GM12878 (cell line): ENCODE measurements around the gene PDGFC. TPM values are rescaled to one million over a fixed set of nuclear protein-coding genes. Genes with fewer than 3 reads are reported as not detected.

Experiments
- ATAC-seq: fragments of 200-7000 bp; cut with Tn5 transposase; 3 replicates; pipeline ENCODE4 v1.9.1; 2020; ENCODE audit warnings: mild to moderate bottlenecking, moderate library complexity
- BruUV-seq: library from RNA; stranded (reverse); fragments of 400-500 nt; replicated peaks from 2 replicates; lab custom pipeline; 2021; lab: Mats Ljungman, UMichigan
- CTCF ChIA-PET: fragments of 300-600 bp; sonication (Branson Sonifier 250); formaldehyde crosslinking; extraction: SDS; loops from one replicate; lab custom pipeline; 2021; ENCODE audit warnings: inconsistent platforms; lab: Yijun Ruan, JAX
- POLR2A ChIA-PET: fragments of 350-600 bp; formaldehyde crosslinking; extraction: SDS; loops from one replicate; lab custom pipeline; 2021; ENCODE audit warnings: inconsistent platforms; lab: Charles Lee
- RAD21 ChIA-PET: fragments of 300-600 bp; sonication (Branson Sonifier 250); formaldehyde crosslinking; loops from one replicate; lab custom pipeline; 2023; ENCODE audit warnings: antibody characterized with exemption; ENCODE audit not compliant: unreplicated experiment; lab: Charles Lee
- SMC1A ChIA-PET: fragments of 300-600 bp; sonication (Branson Sonifier 250); formaldehyde crosslinking; loops from one replicate; lab custom pipeline; 2023; ENCODE audit not compliant: unreplicated experiment, uncharacterized antibody; lab: Charles Lee
- DNase-seq: peaks from one replicate; pipeline ENCODE4 v3.0.0-alpha.2; 2011; ENCODE audit warnings: low read depth, low spot score
- FAIRE-seq: peaks from 3 replicates; lab custom pipeline; 2011; peaks lifted over from hg19 to GRCh38; lab: Jason Lieb, UNC
- H2AFZ ChIP-seq: 2 replicates; pipeline ENCODE4 v1.6.0; 2011; ENCODE audit warnings: low read depth, low read length, control low read depth; ENCODE audit not compliant: control insufficient read depth
- H3K27ac ChIP-seq: 2 replicates; pipeline ENCODE4 v1.5.1; 2011; ENCODE audit warnings: control low read depth; ENCODE audit not compliant: control insufficient read depth, insufficient read depth
- H3K27me3 ChIP-seq, 2 experiments: replicated peaks in 1 of 2; 2 replicates each; pipeline versions ENCODE4 v1.6.0 to v1.6.1; 2011; ENCODE audit warnings: low read length in 1 of 2; ENCODE audit not compliant: control insufficient read depth in 2 of 2, insufficient read depth in 2 of 2
- H3K36me3 ChIP-seq, 2 experiments: 2 replicates each; pipeline ENCODE4 v1.5.1; 2011; ENCODE audit warnings: low read length in 1 of 2; ENCODE audit not compliant: control insufficient read depth in 2 of 2, insufficient read depth in 2 of 2
- H3K4me1 ChIP-seq: 2 replicates; pipeline ENCODE4 v1.6.1; 2011; ENCODE audit warnings: mild to moderate bottlenecking, low read length, moderate library complexity, mixed read lengths; ENCODE audit not compliant: control insufficient read depth, insufficient read depth
- H3K4me2 ChIP-seq: 2 replicates; pipeline ENCODE4 v1.6.0; 2011; ENCODE audit warnings: control low read depth; ENCODE audit not compliant: control insufficient read depth, insufficient read depth
- H3K4me3 ChIP-seq: fragments of 200-600 bp; sonication (generic); 2 replicates; pipeline ENCODE4 v1.5.1; 2016
- H3K79me2 ChIP-seq: 2 replicates; pipeline ENCODE4 v1.6.0; 2011; ENCODE audit warnings: low read length; ENCODE audit not compliant: control insufficient read depth, insufficient read depth
- H3K9ac ChIP-seq: 2 replicates; pipeline ENCODE4 v1.8.0; 2011; ENCODE audit warnings: low read length, control low read depth, mixed read lengths; ENCODE audit not compliant: control insufficient read depth, insufficient read depth
- H3K9me3 ChIP-seq: replicated peaks from 3 replicates; pipeline ENCODE4 v1.5.1; 2011; ENCODE audit warnings: mild to moderate bottlenecking, low read length; ENCODE audit not compliant: control insufficient read depth, insufficient read depth
- H4K20me1 ChIP-seq: 2 replicates; pipeline ENCODE4 v1.6.0; 2011; ENCODE audit not compliant: control insufficient read depth, insufficient read depth
- BCL11A ChIP-seq: IDR thresholded peaks from 2 replicates; pipeline ENCODE4 v1.6.1; 2011; ENCODE audit warnings: low read depth, low read length
- BCL3 ChIP-seq: IDR thresholded peaks from 2 replicates; pipeline ENCODE4 v1.6.1; 2011; ENCODE audit warnings: borderline replicate concordance, low read depth, mild to moderate bottlenecking, moderate library complexity, low read length; ENCODE audit not compliant: insufficient read depth, poor library complexity, severe bottlenecking
- BRCA1 ChIP-seq: IDR thresholded peaks from 2 replicates; pipeline ENCODE4 v1.6.1; 2011; ENCODE audit warnings: low read depth, low read length, improper control_type of control experiment
- E2F8 ChIP-seq: fragments of 450-650 bp; IDR thresholded peaks from 2 replicates; pipeline ENCODE4 v1.6.1; 2018; ENCODE audit warnings: mild to moderate bottlenecking, low read depth, moderate library complexity; ENCODE audit not compliant: partially characterized antibody
- HDAC2 ChIP-seq: fragments of 200-600 bp; sonication (generic); IDR thresholded peaks from 2 replicates; pipeline ENCODE4 v1.6.1; 2017
- MEF2B ChIP-seq: fragments of 450-650 bp; IDR thresholded peaks from 2 replicates; pipeline ENCODE4 v1.6.1; 2018; ENCODE audit warnings: mild to moderate bottlenecking, moderate library complexity; ENCODE audit not compliant: partially characterized antibody, poor library complexity, severe bottlenecking
- PAX5 ChIP-seq: IDR thresholded peaks from 2 replicates; pipeline ENCODE4 v1.6.1; 2011; ENCODE audit warnings: low read depth, low read length, borderline replicate concordance
- PAX8 ChIP-seq: fragments of 450-650 bp; IDR thresholded peaks from 2 replicates; pipeline ENCODE4 v1.6.1; 2017; ENCODE audit warnings: mild to moderate bottlenecking, moderate library complexity
- PML ChIP-seq: IDR thresholded peaks from 2 replicates; pipeline ENCODE4 v1.6.1; 2012; ENCODE audit warnings: low read length, inconsistent platforms
- REST ChIP-seq: IDR thresholded peaks from 2 replicates; pipeline ENCODE4 v1.6.1; 2012; ENCODE audit warnings: mild to moderate bottlenecking, low read depth, low read length
- SIN3A ChIP-seq: IDR thresholded peaks from 2 replicates; pipeline ENCODE4 v1.6.1; 2012; ENCODE audit warnings: low read depth, low read length, improper control_type of control experiment
- SKIL ChIP-seq: fragments of 450-650 bp; IDR thresholded peaks from 2 replicates; pipeline ENCODE4 v1.6.1; 2017; ENCODE audit warnings: mild to moderate bottlenecking, low read depth, inconsistent platforms; ENCODE audit not compliant: poor library complexity, severe bottlenecking
- STAT3 ChIP-seq: IDR thresholded peaks from 2 replicates; pipeline ENCODE4 v1.6.1; 2011; ENCODE audit warnings: low read depth, low read length, improper control_type of control experiment
- ZBED1 ChIP-seq: IDR thresholded peaks from 2 replicates; pipeline ENCODE4 v1.6.1; 2016; ENCODE audit warnings: borderline replicate concordance
- WGBS: methylation state at CpG from one replicate; pipeline ENCODE4 v1.1.6; 2016; ENCODE audit warnings: low lambda C conversion rate; ENCODE audit not compliant: insufficient replicate concordance, insufficient coverage; ENCODE audit errors: missing lambda C conversion rate; 5-methylcytosine and 5-hydroxymethylcytosine counted together
- in situ Hi-C: fragments of 300-500 bp; cut with MboI; formaldehyde crosslinking; loops from 9 replicates; pipeline ENCODE4 v1.14.3; 2018; ENCODE audit warnings: mixed read lengths
- intact Hi-C: fragments of 100-400 bp; cut with micrococcal nuclease; formaldehyde crosslinking; loops from one replicate; pipeline ENCODE4 v1.14.2; 2022; ENCODE audit not compliant: unreplicated experiment
- polyA plus RNA-seq, 11 experiments: library from polyadenylated mRNA; depleted of rRNA in 4 of 11; unstranded in 6 of 11; stranded (reverse) in 5 of 11; fragments of >200 nt; fragmentation: Nextera tagmentation in 4 of 11; fragmentation: Illumina TruSeq in 1 of 11; extraction: Ambion mirVana in 4 of 11; extraction: Trizol in 1 of 11; gene quantifications; 1 replicate in 1 of 11; 2 replicates in 10 of 11; pipeline versions ENCODE4 v1.2.1 to v1.2.3, GENCODE V29; 2011 to 2016; ENCODE audit warnings: inconsistent platforms in 2 of 11, missing spikeins in 2 of 11, low read depth in 1 of 11
- total RNA-seq, 4 experiments: library from RNA; depleted of rRNA in 3 of 4; stranded (reverse); fragments of >200 nt in 3 of 4; fragmentation: Illumina TruSeq in 1 of 4; extraction: Trizol in 1 of 4; gene quantifications; 2 replicates each; pipeline versions ENCODE4 v1.2.1 to v1.2.3, GENCODE V29; 2013 to 2021

The PDGFC gene
- total and polyA plus RNA-seq, 10 of the 15 experiments (the other 5 are each of a cell fraction or from before 2014, with no cell fraction given): 0.02 to 0.18 TPM; not detected in 8

GRCh38 chr4:156829201-156829873 is 142.3 kb downstream of the PDGFC start:
- H3K4me1 ChIP-seq: no peaks in the 10 kb centered on the region
- in situ Hi-C loops (no loop called here), intact Hi-C loops (no loop called here)
- no peaks in the 10 kb centered on the region for H3K79me2 ChIP-seq
- H3K27me3 ChIP-seq: no peaks in the 10 kb centered on the region
- no peaks in the 10 kb centered on the region for H3K9me3 ChIP-seq
- H3K36me3 ChIP-seq: no peaks in the 10 kb centered on the region
- FAIRE-seq (no peak), DNase-seq (no peak), ATAC-seq (no peak)
- ChIA-PET CTCF (no interaction called here), RAD21 (no interaction called here), POLR2A (interaction anchor here (0.6 kb wide), 1 partner anchor 87 kb away, joined by 3 read pairs; no protein-coding TSS in a partner anchor), SMC1A (interaction anchor here (1.4 kb wide), 1 partner anchor 11 kb away, joined by 4 read pairs; no protein-coding TSS in a partner anchor)
- H3K9ac ChIP-seq: no peak overlapping the region
- WGBS: 0% methylated on average over 4 of the region's 4 CpGs
- H4K20me1 ChIP-seq: no peaks in the 10 kb centered on the region
- H3K4me3 ChIP-seq: no peak overlapping the region
- H3K27ac ChIP-seq: no peak overlapping the region
- H2AFZ ChIP-seq: no peak overlapping the region
- no peak overlapping the region for H3K4me2 ChIP-seq
- no TSS peak for BruUV-seq
- TF ChIP-seq PAX8 (no peak), REST (no peak), SIN3A (no peak), E2F8 (no peak), BCL3 (no peak), HDAC2 (no peak), BRCA1 (no peak), PML (no peak), BCL11A (no peak), STAT3 (no peak), MEF2B (no peak), ZBED1 (no peak), SKIL (no peak), PAX5 (no peak)
